Cardiac fibroblast (primary cell): ENCODE measurements around the gene PRPF8.

Experiments used
- DNase-seq, 2 donors: peaks; one replicate each; pipeline versions ENCODE4 v3.0.0 to v3.0.0-alpha.2; 2010; ENCODE audit warnings: low read depth in 2 of 2
- H3K4me3 ChIP-seq, 2 donors: replicated peaks in 1 of 2; 1 replicate in 1 of 2; 2 replicates in 1 of 2; pipeline ENCODE4 v1.5.1; 2011; ENCODE audit warnings: low read depth in 2 of 2, low read length in 2 of 2, mild to moderate bottlenecking in 2 of 2, moderate library complexity in 1 of 2
- CTCF ChIP-seq: IDR thresholded peaks from one replicate; pipeline ENCODE4 v1.5.1; 2011; ENCODE audit warnings: low read depth, mild to moderate bottlenecking, low read length, inconsistent platforms

PRPF8 gene

GRCh38 chr17:1684378-1685189 is at the start of gene PRPF8:
TSS of gene PRPF8 (minus strand) at chr17:1684867. CDS start at chr17:1684571, 296 bp downstream.
- TF ChIP-seq CTCF: no peak
- H3K4me3 ChIP-seq: peak within 1 kb of the TSS; percentile 69 to 88
- peak; percentile 98 for DNase-seq

GRCh38 chr17:1733759-1734158 is 49.1 kb upstream of the PRPF8 start:
- no peak for DNase-seq
- no peak overlapping the region for H3K4me3 ChIP-seq
- no peak for TF ChIP-seq CTCF

GRCh38 chr17:1732833-1733321 is 48.2 kb upstream of the PRPF8 start:
- DNase-seq: no peak
- TF ChIP-seq CTCF: no peak
- no peak overlapping the region for H3K4me3 ChIP-seq

GRCh38 chr17:1732241-1732832 is 47.7 kb upstream of the PRPF8 start:
- H3K4me3 ChIP-seq: no peak overlapping the region
- DNase-seq: no peak
- TF ChIP-seq CTCF: no peak

- no peak for TF ChIP-seq CTCF
- no peak for DNase-seq
- H3K4me3 ChIP-seq: no peak overlapping the region
These were observed 46.5 kb upstream of the PRPF8 start for GRCh38 chr17:1731194-1731506.

- DNase-seq: peak; percentile 92 to 95
- TF ChIP-seq CTCF: no peak
- H3K4me3 ChIP-seq: peak overlapping the region in 1 of 2 donors; percentile 24
These were observed 45.9 kb upstream of the PRPF8 start for GRCh38 chr17:1730326-1731193.
